Bronchial epithelial cell (primary cell): ENCODE data around the gene DOCK1. TPM values are rescaled to one million over a fixed set of nuclear protein-coding genes. Genes with fewer than 3 reads are reported as not detected.

Experiments used
- DNase-seq: peaks from one replicate; pipeline ENCODE4 v3.0.0-alpha.2; 2010; ENCODE audit warnings: low read depth
- FAIRE-seq: peaks from 2 replicates; lab custom pipeline; 2011; peaks lifted over from hg19 to GRCh38; lab: Jason Lieb, UNC
- H3K27me3 ChIP-seq: 2 replicates; pipeline ENCODE4 v1.5.1; 2011; ENCODE audit warnings: low read length; ENCODE audit not compliant: control insufficient read depth, insufficient read depth
- H3K36me3 ChIP-seq: 2 replicates; pipeline ENCODE4 v1.5.1; 2011; ENCODE audit warnings: low read length; ENCODE audit not compliant: control insufficient read depth, insufficient read depth
- H3K4me3 ChIP-seq: 2 replicates; pipeline ENCODE4 v1.5.1; 2011; ENCODE audit warnings: mild to moderate bottlenecking, low read depth, low read length, control low read depth
- total RNA-seq: library from RNA; depleted of rRNA; stranded (reverse); fragments of >200 nt; gene quantifications from 2 replicates; pipeline ENCODE4 v1.2.1, GENCODE V29; 2014
- TF ChIP-seq, protein P1 (sequence below): IDR thresholded peaks from 2 replicates; pipeline ENCODE4 v1.5.1; 2011; ENCODE audit warnings: mild to moderate bottlenecking, moderate library complexity, low read length, control low read depth, inconsistent platforms; ENCODE audit not compliant: insufficient read depth, severe bottlenecking

Gene DOCK1
- total RNA-seq, 1 donor from 2014 or later: 173 TPM

DNA sequence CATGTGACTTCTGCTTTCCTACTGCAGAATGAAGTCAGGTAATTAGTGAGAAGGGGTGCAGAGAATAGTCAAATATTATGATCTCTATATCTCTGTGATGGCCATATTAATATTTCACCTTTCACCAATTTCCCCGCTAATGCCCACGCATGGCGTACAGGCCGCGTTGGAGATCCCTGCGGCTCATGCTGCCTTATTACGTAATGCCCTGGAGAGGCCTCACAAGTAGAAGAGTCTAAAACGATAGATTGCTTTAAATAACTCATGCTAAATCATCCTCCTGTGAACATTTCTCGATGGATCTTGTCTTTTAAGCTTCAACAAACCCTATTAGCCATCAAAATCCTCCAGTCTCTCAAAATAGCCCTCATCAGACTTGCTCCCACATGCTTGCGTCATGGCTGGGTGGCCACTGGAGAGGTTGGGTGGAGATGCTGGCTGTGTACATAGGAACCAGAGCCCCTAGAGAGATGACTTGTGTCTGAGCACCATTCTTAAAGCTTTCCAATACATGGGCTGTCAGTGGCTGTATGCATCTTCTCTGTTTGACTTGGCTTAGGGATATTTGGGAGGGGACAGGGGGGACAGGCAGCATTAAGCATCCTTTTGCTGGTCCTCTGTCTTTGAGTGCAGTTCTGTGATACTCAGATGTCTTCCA, 370.7 kb downstream of the DOCK1 start:
- TF ChIP-seq, protein P1, sequence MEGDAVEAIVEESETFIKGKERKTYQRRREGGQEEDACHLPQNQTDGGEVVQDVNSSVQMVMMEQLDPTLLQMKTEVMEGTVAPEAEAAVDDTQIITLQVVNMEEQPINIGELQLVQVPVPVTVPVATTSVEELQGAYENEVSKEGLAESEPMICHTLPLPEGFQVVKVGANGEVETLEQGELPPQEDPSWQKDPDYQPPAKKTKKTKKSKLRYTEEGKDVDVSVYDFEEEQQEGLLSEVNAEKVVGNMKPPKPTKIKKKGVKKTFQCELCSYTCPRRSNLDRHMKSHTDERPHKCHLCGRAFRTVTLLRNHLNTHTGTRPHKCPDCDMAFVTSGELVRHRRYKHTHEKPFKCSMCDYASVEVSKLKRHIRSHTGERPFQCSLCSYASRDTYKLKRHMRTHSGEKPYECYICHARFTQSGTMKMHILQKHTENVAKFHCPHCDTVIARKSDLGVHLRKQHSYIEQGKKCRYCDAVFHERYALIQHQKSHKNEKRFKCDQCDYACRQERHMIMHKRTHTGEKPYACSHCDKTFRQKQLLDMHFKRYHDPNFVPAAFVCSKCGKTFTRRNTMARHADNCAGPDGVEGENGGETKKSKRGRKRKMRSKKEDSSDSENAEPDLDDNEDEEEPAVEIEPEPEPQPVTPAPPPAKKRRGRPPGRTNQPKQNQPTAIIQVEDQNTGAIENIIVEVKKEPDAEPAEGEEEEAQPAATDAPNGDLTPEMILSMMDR: no peak
- FAIRE-seq: no peak
- Histone ChIP-seq H3K4me3 (no peak overlapping the region), H3K27me3 (no peaks in the 10 kb centered on the region), H3K36me3 (no peaks in the 10 kb centered on the region)
- DNase-seq: no peak

DNA sequence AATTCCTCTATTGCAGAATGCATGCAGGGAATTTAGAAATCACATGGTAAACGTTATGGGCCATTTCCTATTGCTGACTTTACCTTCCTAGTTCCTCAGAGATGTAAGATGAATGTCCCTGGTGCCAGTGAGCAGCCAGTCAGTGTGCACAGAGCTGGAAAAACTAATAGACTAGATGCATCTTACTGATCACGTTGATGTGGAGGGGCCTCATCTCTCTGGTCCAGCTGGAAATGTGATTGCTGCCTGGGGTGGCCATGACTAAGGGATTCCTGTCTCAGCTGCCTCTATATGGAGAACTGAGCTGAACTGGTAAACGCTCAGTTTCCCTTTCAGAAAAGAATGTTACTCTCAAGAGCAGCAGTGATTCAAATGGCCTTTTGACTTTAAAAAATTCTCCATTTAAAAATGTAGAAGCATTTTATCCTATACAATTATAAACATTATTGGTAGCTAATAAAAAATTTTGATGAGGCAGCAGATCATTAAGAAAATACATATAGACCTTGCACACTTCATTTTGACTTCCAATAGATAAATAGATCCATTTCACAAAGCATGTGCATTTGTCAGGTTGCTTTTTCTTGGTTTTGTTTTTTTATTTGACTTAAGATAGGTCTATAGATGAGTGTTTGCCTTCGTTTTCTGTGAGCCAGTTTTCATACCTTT, 371.7 kb downstream of the DOCK1 start:
- FAIRE-seq: no peak
- H3K27me3 ChIP-seq: no peaks in the 10 kb centered on the region
- no peak for DNase-seq
- H3K4me3 ChIP-seq: no peak overlapping the region
- TF ChIP-seq, protein P1: no peak
- no peaks in the 10 kb centered on the region for H3K36me3 ChIP-seq

GRCh38 chr10:127278001-127278400, 372.8 kb downstream of the DOCK1 start:
- no peaks in the 10 kb centered on the region for H3K27me3 ChIP-seq
- FAIRE-seq (no peak), DNase-seq (no peak)
- no peaks in the 10 kb centered on the region for H3K36me3 ChIP-seq
- TF ChIP-seq, protein P1: no peak
- H3K4me3 ChIP-seq: no peak overlapping the region

DNA sequence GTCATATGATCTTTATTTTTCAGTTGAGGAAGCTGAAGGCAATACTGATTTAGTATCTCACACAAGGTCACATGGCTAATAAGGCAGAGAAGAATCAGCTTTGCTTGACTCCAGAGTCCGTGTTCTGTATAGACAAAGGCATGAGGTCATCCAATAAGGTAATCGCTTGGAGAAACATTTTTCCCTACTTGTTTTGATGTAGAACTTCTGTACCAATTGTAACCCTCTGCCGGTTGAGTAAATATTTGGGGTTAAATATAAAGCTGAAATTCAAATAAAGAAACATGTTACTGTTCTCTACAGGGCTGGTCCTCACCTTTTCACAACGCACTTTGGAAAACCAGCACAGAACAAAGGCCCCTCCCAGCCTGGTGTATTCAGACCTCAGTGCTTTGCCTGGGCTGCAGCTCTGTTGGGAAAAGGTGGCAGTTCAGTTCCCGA, 374.1 kb downstream of the DOCK1 start:
- Histone ChIP-seq H3K4me3 (no peak overlapping the region), H3K36me3 (no peaks in the 10 kb centered on the region), H3K27me3 (no peaks in the 10 kb centered on the region)
- DNase-seq: no peak
- FAIRE-seq: no peak
- TF ChIP-seq, protein P1: no peak

DNA sequence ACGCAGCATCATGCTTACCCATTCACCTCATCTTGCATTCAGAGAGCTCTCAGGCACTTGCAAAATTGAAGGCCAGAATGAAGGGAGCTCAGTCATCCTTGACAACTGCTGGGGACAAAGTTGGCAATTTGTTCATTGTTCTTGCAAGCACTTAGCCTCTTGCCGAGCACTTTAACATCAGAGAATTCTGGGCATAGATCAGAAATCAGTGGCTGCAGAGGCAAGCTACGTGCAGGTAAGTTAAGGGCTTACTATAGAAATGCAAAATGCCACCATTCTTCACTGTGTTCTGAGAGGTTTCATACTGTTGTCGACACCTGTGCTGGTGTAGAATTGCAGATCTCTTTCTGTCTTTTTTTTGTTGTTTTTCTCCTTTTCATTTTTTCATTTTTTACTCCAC, 375.2 kb downstream of the DOCK1 start:
- no peak overlapping the region for H3K4me3 ChIP-seq
- TF ChIP-seq, protein P1: no peak
- no peak for FAIRE-seq
- H3K36me3 ChIP-seq: no peaks in the 10 kb centered on the region
- no peaks in the 10 kb centered on the region for H3K27me3 ChIP-seq
- DNase-seq: no peak
